ENCODE measurements around the gene RING1.
A peak's percentile ranks its signal among the peaks of the same experiment; 100 is the strongest.

RING1 gene

GRCh38 chr6:33202799-33203198 lies 5.5 kb upstream of the RING1 start:
- Histone ChIP-seq H2AFZ (ENCODE audit: low read length) (no peak overlapping the region), H3K9me3 (ENCODE audit: low read length) (no peaks in the 10 kb centered on the region), H3K79me2 (ENCODE audit: insufficient read depth, low read length) (no peaks in the 10 kb centered on the region), H3K9me2 (ENCODE audit: low read depth, low read length) (no peaks in the 10 kb centered on the region), H3K36me3 (ENCODE audit: insufficient read depth, low read length) (peaks cover 24% of the 10 kb centered on the region; the same call in 1 of the 2 replicates), H3K4me1 (ENCODE audit: insufficient read depth, low read length, severe bottlenecking) (peaks cover 54% of the 10 kb centered on the region), H3K27ac (ENCODE audit: low read depth, low read length, poor library complexity, severe bottlenecking) (no peak overlapping the region), H3K9ac (ENCODE audit: low read length) (no peak overlapping the region), H3K4me2 (ENCODE audit: low read length) (no peak overlapping the region), H4K20me1 (ENCODE audit: insufficient read depth, low read length) (no peaks in the 10 kb centered on the region), H3K4me3 (ENCODE audit: low read depth, low read length, poor library complexity, severe bottlenecking) (no peak overlapping the region), H3F3A (ENCODE audit: insufficient read depth, low read length) (0 out of 2 replicates have a peak, but pooled peaks cover 4% of the 10 kb centered on the region), H3K27me3 (ENCODE audit: insufficient read depth, low read length) (no peaks in the 10 kb centered on the region)
- TF ChIP-seq CTCF (IDR thresholded peaks at IDR 0.05; ENCODE audit: low read length): no peak
- TF ChIP-seq EZH2 (IDR thresholded peaks at IDR 0.05; ENCODE audit: borderline replicate concordance, low read length): no peak

- peaks cover 24% of the 10 kb centered on the region; the same call in 1 of the 2 replicates for H3K36me3 ChIP-seq (ENCODE audit: insufficient read depth, low read length)
Observed at GRCh38 chr6:33203443-33204164, 4.7 kb upstream of the RING1 start.

GRCh38 chr6:33204165-33204414 lies 4.2 kb upstream of the RING1 start:
- Histone ChIP-seq H3F3A (ENCODE audit: insufficient read depth, low read length) (0 out of 2 replicates have a peak, but pooled peaks cover 4% of the 10 kb centered on the region), H4K20me1 (ENCODE audit: insufficient read depth, low read length) (no peaks in the 10 kb centered on the region), H3K9ac (ENCODE audit: low read length) (no peak overlapping the region), H2AFZ (ENCODE audit: low read length) (no peak overlapping the region), H3K79me2 (ENCODE audit: insufficient read depth, low read length) (no peaks in the 10 kb centered on the region), H3K4me2 (ENCODE audit: low read length) (peak overlapping the region; percentile 86), H3K36me3 (ENCODE audit: insufficient read depth, low read length) (peaks cover 24% of the 10 kb centered on the region; the same call in 1 of the 2 replicates), H3K27me3 (ENCODE audit: insufficient read depth, low read length) (no peaks in the 10 kb centered on the region), H3K9me2 (ENCODE audit: low read depth, low read length) (no peaks in the 10 kb centered on the region), H3K4me3 (ENCODE audit: low read depth, low read length, poor library complexity, severe bottlenecking) (peak overlapping the region; percentile 90), H3K9me3 (ENCODE audit: low read length) (no peaks in the 10 kb centered on the region), H3K27ac (ENCODE audit: low read depth, low read length, poor library complexity, severe bottlenecking) (no peak overlapping the region), H3K4me1 (ENCODE audit: insufficient read depth, low read length, severe bottlenecking) (peaks cover 50% of the 10 kb centered on the region)
- TF ChIP-seq EZH2 (IDR thresholded peaks at IDR 0.05; ENCODE audit: borderline replicate concordance, low read length) (no peak), CTCF (IDR thresholded peaks at IDR 0.05; ENCODE audit: low read length) (no peak)

More at GRCh38 chr6:33203443-33204164, 4.7 kb upstream of the RING1 start:
- no peak overlapping the region for H3K27ac ChIP-seq (ENCODE audit: low read depth, low read length, poor library complexity, severe bottlenecking)
- no peaks in the 10 kb centered on the region for H3K27me3 ChIP-seq (ENCODE audit: insufficient read depth, low read length)
- no peaks in the 10 kb centered on the region for H4K20me1 ChIP-seq (ENCODE audit: insufficient read depth, low read length)
- peaks cover 49% of the 10 kb centered on the region for H3K4me1 ChIP-seq (ENCODE audit: insufficient read depth, low read length, severe bottlenecking)
- TF ChIP-seq CTCF (IDR thresholded peaks at IDR 0.05; ENCODE audit: low read length): no peak
- H3K4me2 ChIP-seq (ENCODE audit: low read length): peak overlapping the region; percentile 86; the same call in 1 of the 2 replicates
- H3K79me2 ChIP-seq (ENCODE audit: insufficient read depth, low read length): no peaks in the 10 kb centered on the region
- H3K9ac ChIP-seq (ENCODE audit: low read length): no peak overlapping the region
- no peak overlapping the region for H2AFZ ChIP-seq (ENCODE audit: low read length)
- peak overlapping the region; percentile 90 for H3K4me3 ChIP-seq (ENCODE audit: low read depth, low read length, poor library complexity, severe bottlenecking)
- H3K9me2 ChIP-seq (ENCODE audit: low read depth, low read length): no peaks in the 10 kb centered on the region
- no peaks in the 10 kb centered on the region for H3K9me3 ChIP-seq (ENCODE audit: low read length)
- 0 out of 2 replicates have a peak, but pooled peaks cover 4% of the 10 kb centered on the region for H3F3A ChIP-seq (ENCODE audit: insufficient read depth, low read length)
